ENCODE measurements around the gene EYA2.
"Not testable (repeated sequence)": the region's sequence is repeated elsewhere in the genome, so short reads cannot be mapped to it uniquely, and the experiment has no call there.

Gene EYA2

GRCh38 chr20:47172579-47172978, 277.9 kb downstream of the EYA2 start:
- intact Hi-C loops (cut with DNase I; ENCODE audit: low total_unique reads) = no loop called here
- no peak overlapping the region for H3K27ac ChIP-seq
- H3K27me3 ChIP-seq = no peaks in the 10 kb centered on the region
- no peak overlapping the region for H3K4me3 ChIP-seq
- peaks cover 0 to 19% (median 0%) of the 10 kb centered on the region in 3 donors for H3K36me3 ChIP-seq
- no peak for DNase-seq
- TF ChIP-seq CTCF (IDR thresholded peaks at IDR 0.05) = no peak
- no peaks in the 10 kb centered on the region for H3K9me3 ChIP-seq
- H3K4me1 ChIP-seq = peaks cover 0 to 20% (median 4%) of the 10 kb centered on the region in 4 donors

GRCh38 chr20:47173596-47174216, 279.1 kb downstream of the EYA2 start:
- no peak for DNase-seq
- peaks cover 0 to 19% (median 0%) of the 10 kb centered on the region in 3 donors for H3K36me3 ChIP-seq
- H3K4me3 ChIP-seq = no peak overlapping the region
- intact Hi-C loops (cut with DNase I; ENCODE audit: low total_unique reads) = no loop called here
- no peaks in the 10 kb centered on the region for H3K9me3 ChIP-seq
- no peaks in the 10 kb centered on the region for H3K27me3 ChIP-seq
- no peak for TF ChIP-seq CTCF (IDR thresholded peaks at IDR 0.05)
- H3K4me1 ChIP-seq = peaks cover 0 to 20% (median 4%) of the 10 kb centered on the region in 4 donors
- H3K27ac ChIP-seq = no peak overlapping the region

- H3K27me3 ChIP-seq = no peaks in the 10 kb centered on the region
- DNase-seq = no peak
- peaks cover 0 to 19% (median 0%) of the 10 kb centered on the region in 3 donors for H3K36me3 ChIP-seq
- H3K27ac ChIP-seq = no peak overlapping the region
- TF ChIP-seq CTCF (IDR thresholded peaks at IDR 0.05) = no peak
- no peak overlapping the region for H3K4me3 ChIP-seq
- intact Hi-C loops (cut with DNase I; ENCODE audit: low total_unique reads) = no loop called here
- peaks cover 0 to 20% (median 4%) of the 10 kb centered on the region in 4 donors for H3K4me1 ChIP-seq
- H3K9me3 ChIP-seq = no peaks in the 10 kb centered on the region
These were observed 280.0 kb downstream of the EYA2 start for GRCh38 chr20:47174456-47175243.

GRCh38 chr20:47175493-47175892, 280.9 kb downstream of the EYA2 start:
- intact Hi-C loops (cut with DNase I; ENCODE audit: low total_unique reads) = no loop called here
- Histone ChIP-seq H3K27me3 (no peaks in the 10 kb centered on the region), H3K4me1 (peaks cover 0 to 14% (median 4%) of the 10 kb centered on the region in 4 donors), H3K9me3 (no peaks in the 10 kb centered on the region), H3K36me3 (peaks cover 0 to 23% (median 0%) of the 10 kb centered on the region in 3 donors), H3K4me3 (no peak overlapping the region), H3K27ac (no peak overlapping the region)
- no peak for TF ChIP-seq CTCF (IDR thresholded peaks at IDR 0.05)
- DNase-seq = no peak

- H3K9me3 ChIP-seq; intact Hi-C loops (cut with DNase I; ENCODE audit: low total_unique reads); H3K27me3 ChIP-seq; DNase-seq; H3K4me3 ChIP-seq; H3K4me1 ChIP-seq; H3K27ac ChIP-seq: not testable (repeated sequence)
- H3K36me3 ChIP-seq = peaks cover 0 to 28% (median 0%) of the 10 kb centered on the region in 3 donors
These were observed 281.6 kb downstream of the EYA2 start for GRCh38 chr20:47176217-47176616.

GRCh38 chr20:47178277-47178676, 283.6 kb downstream of the EYA2 start:
- H3K27ac ChIP-seq = no peak overlapping the region
- TF ChIP-seq CTCF (IDR thresholded peaks at IDR 0.05) = no peak
- H3K4me1 ChIP-seq = no peaks in the 10 kb centered on the region
- H3K27me3 ChIP-seq = no peaks in the 10 kb centered on the region
- no peak for DNase-seq
- H3K9me3 ChIP-seq = no peaks in the 10 kb centered on the region
- no peak overlapping the region for H3K4me3 ChIP-seq
- peaks cover 0 to 24% (median 0%) of the 10 kb centered on the region in 3 donors for H3K36me3 ChIP-seq
- intact Hi-C loops (cut with DNase I; ENCODE audit: low total_unique reads) = no loop called here

All from tibial artery (tissue), 4 donors.